ENCODE measurements around the gene PIGU.

DNA sequence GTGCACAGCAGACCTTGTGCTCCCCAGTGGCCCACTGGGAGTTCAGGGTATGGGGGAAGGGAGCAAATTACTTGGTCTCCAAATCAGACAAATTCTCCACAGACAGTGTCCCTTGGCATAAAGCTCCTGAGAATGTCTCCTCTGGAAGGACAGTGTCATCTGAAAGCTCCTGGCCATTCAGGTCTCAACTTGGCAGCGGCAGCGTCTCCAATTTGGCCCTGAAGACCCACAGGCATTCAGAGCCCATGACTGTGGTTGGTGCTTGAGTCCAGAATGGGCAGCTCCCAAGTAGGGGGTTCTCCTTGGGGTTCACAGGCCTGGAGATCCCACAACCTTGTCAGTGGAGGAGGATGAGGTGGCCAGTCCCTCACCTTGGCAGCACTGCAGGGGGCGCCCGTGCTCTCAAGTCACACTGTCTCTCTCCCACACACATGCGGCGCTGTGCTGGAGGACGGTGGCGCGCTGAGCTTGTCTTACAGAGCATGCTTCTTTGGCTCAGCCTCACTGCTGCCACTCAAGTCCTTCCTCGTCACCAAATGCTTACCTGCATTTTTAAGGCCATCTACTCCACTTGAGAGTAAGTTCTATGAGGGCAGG is 140.0 kb downstream of the PIGU start:
- TF ChIP-seq, protein P1, sequence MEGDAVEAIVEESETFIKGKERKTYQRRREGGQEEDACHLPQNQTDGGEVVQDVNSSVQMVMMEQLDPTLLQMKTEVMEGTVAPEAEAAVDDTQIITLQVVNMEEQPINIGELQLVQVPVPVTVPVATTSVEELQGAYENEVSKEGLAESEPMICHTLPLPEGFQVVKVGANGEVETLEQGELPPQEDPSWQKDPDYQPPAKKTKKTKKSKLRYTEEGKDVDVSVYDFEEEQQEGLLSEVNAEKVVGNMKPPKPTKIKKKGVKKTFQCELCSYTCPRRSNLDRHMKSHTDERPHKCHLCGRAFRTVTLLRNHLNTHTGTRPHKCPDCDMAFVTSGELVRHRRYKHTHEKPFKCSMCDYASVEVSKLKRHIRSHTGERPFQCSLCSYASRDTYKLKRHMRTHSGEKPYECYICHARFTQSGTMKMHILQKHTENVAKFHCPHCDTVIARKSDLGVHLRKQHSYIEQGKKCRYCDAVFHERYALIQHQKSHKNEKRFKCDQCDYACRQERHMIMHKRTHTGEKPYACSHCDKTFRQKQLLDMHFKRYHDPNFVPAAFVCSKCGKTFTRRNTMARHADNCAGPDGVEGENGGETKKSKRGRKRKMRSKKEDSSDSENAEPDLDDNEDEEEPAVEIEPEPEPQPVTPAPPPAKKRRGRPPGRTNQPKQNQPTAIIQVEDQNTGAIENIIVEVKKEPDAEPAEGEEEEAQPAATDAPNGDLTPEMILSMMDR (IDR thresholded peaks at IDR 0.05), result peak; percentile 27
- TF ChIP-seq EZH2 (IDR thresholded peaks at IDR 0.05; ENCODE audit: borderline replicate concordance, insufficient read depth, low read depth, low read length, poor library complexity, severe bottlenecking), result no peak
